Hepatocyte (in vitro differentiated cells): Measurements from ENCODE around the gene HECW1.

Experiments
- CTCF ChIP-seq: fragments of 200-600 bp; sonication (generic); IDR thresholded peaks from 2 replicates; pipeline ENCODE4 v1.5.1; 2016; ENCODE audit warnings: antibody characterized with exemption, mild to moderate bottlenecking; ENCODE audit not compliant: poor library complexity
- EZH2phosphoT487 ChIP-seq: fragments of 200-600 bp; sonication (generic); IDR thresholded peaks from one replicate; pipeline ENCODE4 v1.6.1; 2018; ENCODE audit warnings: antibody characterized with exemption, mild to moderate bottlenecking, low read depth, moderate library complexity; ENCODE audit not compliant: unreplicated experiment, severe bottlenecking

- TF ChIP-seq CTCF = no peak
- no peak for TF ChIP-seq EZH2phosphoT487
These were observed 137.3 kb downstream of the HECW1 start for GRCh38 chr7:43249823-43250145.
